Measurements from ENCODE around the gene ELMOD1.
A peak's percentile ranks its signal among the peaks of the same experiment; 100 is the strongest.
"Not testable (repeated sequence)": the region's sequence is repeated elsewhere in the genome, so short reads cannot be mapped to it uniquely, and the experiment has no call there.

ELMOD1 gene

GRCh38 chr11:107590460-107591377 lies at the start of gene ELMOD1:
Gene ELMOD1 (plus strand): TSS chr11:107591147. CDS start chr11:107618190, 27,043 bp downstream.
- DNase-seq: peak; percentile 27

GRCh38 chr11:107545101-107545514 lies 45.8 kb upstream of the ELMOD1 start:
- no peak for DNase-seq

GRCh38 chr11:107547961-107548360 lies 43.0 kb upstream of the ELMOD1 start:
- DNase-seq: no peak

GRCh38 chr11:107549253-107549953 lies 41.5 kb upstream of the ELMOD1 start:
- peak; percentile 74 for DNase-seq

GRCh38 chr11:107549954-107550285 lies 41.0 kb upstream of the ELMOD1 start:
- DNase-seq: no peak

GRCh38 chr11:107550304-107550703 lies 40.6 kb upstream of the ELMOD1 start:
- no peak for DNase-seq

- DNase-seq: no peak
Observed at GRCh38 chr11:107561688-107562087, 29.3 kb upstream of the ELMOD1 start.

- no peak for DNase-seq
Observed at GRCh38 chr11:107562647-107563208, 28.2 kb upstream of the ELMOD1 start.

GRCh38 chr11:107563702-107564101 lies 27.2 kb upstream of the ELMOD1 start:
- DNase-seq: peak; percentile 78

- DNase-seq: no peak
Observed at GRCh38 chr11:107564877-107565218, 26.1 kb upstream of the ELMOD1 start.

GRCh38 chr11:107565219-107565937 lies 25.6 kb upstream of the ELMOD1 start, which contains the start of gene ALKBH8:
Gene ALKBH8 (minus strand): TSS chr11:107565735. CDS start chr11:107560893, 4,842 bp downstream.
- DNase-seq: peak; percentile 89

- DNase-seq: peak; percentile 47
Observed at GRCh38 chr11:107565955-107566501, 24.9 kb upstream of the ELMOD1 start.

- DNase-seq: no peak
Observed at GRCh38 chr11:107566569-107566968, 24.4 kb upstream of the ELMOD1 start.

GRCh38 chr11:107567739-107568335 lies 23.1 kb upstream of the ELMOD1 start:
- DNase-seq: no peak

GRCh38 chr11:107570015-107570414 lies 20.9 kb upstream of the ELMOD1 start:
- DNase-seq: no peak

- no peak for DNase-seq
Observed at GRCh38 chr11:107573438-107573837, 17.5 kb upstream of the ELMOD1 start.

- peak; percentile 75 for DNase-seq
Observed at GRCh38 chr11:107576497-107577345, 14.2 kb upstream of the ELMOD1 start.

GRCh38 chr11:107577346-107577711 lies 13.6 kb upstream of the ELMOD1 start:
- no peak for DNase-seq

GRCh38 chr11:107579169-107579568 lies 11.8 kb upstream of the ELMOD1 start:
- DNase-seq: not testable (repeated sequence)

- DNase-seq: no peak
Observed at GRCh38 chr11:107581147-107581546, 9.8 kb upstream of the ELMOD1 start.

- DNase-seq: no peak
Observed at GRCh38 chr11:107583629-107584195, 7.2 kb upstream of the ELMOD1 start.
